Mesodermal cell (in vitro differentiated cells): ENCODE data around the gene GTPBP1.

ENCODE experiments used
- H3K27ac ChIP-seq: 2 replicates; pipeline ENCODE4 v1.7.0; 2013; ENCODE audit warnings: mild to moderate bottlenecking, low read depth, low read length, moderate library complexity; ENCODE audit not compliant: severe bottlenecking
- H3K36me3 ChIP-seq: 2 replicates; pipeline ENCODE4 v1.7.1; 2013; ENCODE audit warnings: mild to moderate bottlenecking, low read length, moderate library complexity; ENCODE audit not compliant: control insufficient read depth, insufficient read depth
- H3K4me1 ChIP-seq: one replicate; pipeline ENCODE4 v1.7.1; 2013; ENCODE audit warnings: mild to moderate bottlenecking, low read length; ENCODE audit not compliant: insufficient read depth, control insufficient read depth, poor library complexity, severe bottlenecking
- H3K4me3 ChIP-seq: 2 replicates; pipeline ENCODE4 v1.7.0; 2013; ENCODE audit warnings: low read length, control low read depth, mild to moderate bottlenecking; ENCODE audit not compliant: insufficient read depth, poor library complexity, severe bottlenecking; ENCODE audit errors: extremely low read depth
- H3K9me3 ChIP-seq: 2 replicates; pipeline ENCODE4 v1.7.1; 2013; ENCODE audit warnings: mild to moderate bottlenecking, low read length, moderate library complexity; ENCODE audit not compliant: control insufficient read depth
- WGBS, 2 experiments: methylation state at CpG; one replicate each; pipeline ENCODE4 v1.1.5; 2013; ENCODE audit warnings: missing lambda C conversion rate in 2 of 2; ENCODE audit not compliant: insufficient coverage in 2 of 2; 5-methylcytosine and 5-hydroxymethylcytosine counted together

Gene GTPBP1

GRCh38 chr22:38740754-38741153 is 35.0 kb downstream of the GTPBP1 start:
- no peaks in the 10 kb centered on the region for H3K9me3 ChIP-seq
- H3K27ac ChIP-seq = no peak overlapping the region
- 91 to 100% methylated on average over 1 of the region's 8 CpGs for WGBS, 2 experiments
- peaks cover 99% of the 10 kb centered on the region for H3K36me3 ChIP-seq
- H3K4me1 ChIP-seq = peaks cover 3% of the 10 kb centered on the region
- H3K4me3 ChIP-seq = no peak overlapping the region

- H3K9me3 ChIP-seq = no peaks in the 10 kb centered on the region
- WGBS, 2 experiments = 92 to 94% methylated on average over 7 to 9 of the region's 9 CpGs
- H3K4me3 ChIP-seq = no peak overlapping the region
- no peak overlapping the region for H3K27ac ChIP-seq
- H3K4me1 ChIP-seq = peaks cover 3% of the 10 kb centered on the region
- peaks cover 99% of the 10 kb centered on the region for H3K36me3 ChIP-seq
Measured at GRCh38 chr22:38741166-38741565, 35.4 kb downstream of the GTPBP1 start.

- H3K27ac ChIP-seq = no peak overlapping the region
- H3K9me3 ChIP-seq = no peaks in the 10 kb centered on the region
- H3K36me3 ChIP-seq = peaks cover 99% of the 10 kb centered on the region
- WGBS, 2 experiments = 95 to 98% methylated on average over 9 of the region's 10 CpGs
- no peak overlapping the region for H3K4me3 ChIP-seq
- H3K4me1 ChIP-seq = peaks cover 3% of the 10 kb centered on the region
Measured at GRCh38 chr22:38741576-38741975, 35.8 kb downstream of the GTPBP1 start.

GRCh38 chr22:38742176-38742942 is 36.6 kb downstream of the GTPBP1 start:
- WGBS, 2 experiments = 90 to 93% methylated on average over 22 to 25 of the region's 25 CpGs
- Histone ChIP-seq H3K4me1 (peaks cover 2% of the 10 kb centered on the region), H3K36me3 (peaks cover 97% of the 10 kb centered on the region), H3K27ac (no peak overlapping the region), H3K9me3 (no peaks in the 10 kb centered on the region), H3K4me3 (no peak overlapping the region)

- no peak overlapping the region for H3K4me3 ChIP-seq
- no peaks in the 10 kb centered on the region for H3K9me3 ChIP-seq
- H3K4me1 ChIP-seq = no peaks in the 10 kb centered on the region
- WGBS, 2 experiments = 90 to 94% methylated on average over 5 of the region's 6 CpGs
- H3K27ac ChIP-seq = no peak overlapping the region
- H3K36me3 ChIP-seq = peaks cover 96% of the 10 kb centered on the region
Measured at GRCh38 chr22:38744981-38745380, 39.2 kb downstream of the GTPBP1 start.

GRCh38 chr22:38745676-38746460 is 40.1 kb downstream of the GTPBP1 start:
- Histone ChIP-seq H3K4me3 (no peak overlapping the region), H3K27ac (no peak overlapping the region), H3K36me3 (peaks cover 96% of the 10 kb centered on the region), H3K4me1 (no peaks in the 10 kb centered on the region), H3K9me3 (no peaks in the 10 kb centered on the region)
- WGBS, 2 experiments = 94 to 96% methylated on average over 12 to 13 of the region's 14 CpGs

GRCh38 chr22:38748487-38749136 is 42.9 kb downstream of the GTPBP1 start:
- H3K27ac ChIP-seq = no peak overlapping the region
- no peaks in the 10 kb centered on the region for H3K9me3 ChIP-seq
- no peaks in the 10 kb centered on the region for H3K4me1 ChIP-seq
- H3K4me3 ChIP-seq = no peak overlapping the region
- peaks cover 92% of the 10 kb centered on the region for H3K36me3 ChIP-seq
- 91 to 94% methylated on average over 13 to 14 of the region's 14 CpGs for whole genome bisulfite sequencing, 2 experiments

GRCh38 chr22:38750104-38750503 is 44.4 kb downstream of the GTPBP1 start:
- H3K9me3 ChIP-seq = no peaks in the 10 kb centered on the region
- no peak overlapping the region for H3K27ac ChIP-seq
- 93 to 99% methylated on average over 12 of the region's 14 CpGs for WGBS, 2 experiments
- no peak overlapping the region for H3K4me3 ChIP-seq
- H3K4me1 ChIP-seq = peaks cover 5% of the 10 kb centered on the region
- peaks cover 80% of the 10 kb centered on the region for H3K36me3 ChIP-seq

GRCh38 chr22:38750638-38751037 is 44.9 kb downstream of the GTPBP1 start:
- no peaks in the 10 kb centered on the region for H3K9me3 ChIP-seq
- peaks cover 5% of the 10 kb centered on the region for H3K4me1 ChIP-seq
- no peak overlapping the region for H3K4me3 ChIP-seq
- 96 to 97% methylated on average over 16 of the region's 17 CpGs for WGBS, 2 experiments
- no peak overlapping the region for H3K27ac ChIP-seq
- H3K36me3 ChIP-seq = peaks cover 75% of the 10 kb centered on the region

- WGBS, 2 experiments = 97% methylated on average over 10 to 11 of the region's 12 CpGs
- Histone ChIP-seq H3K4me3 (no peak overlapping the region), H3K36me3 (peaks cover 71% of the 10 kb centered on the region), H3K4me1 (peaks cover 5% of the 10 kb centered on the region), H3K27ac (no peak overlapping the region), H3K9me3 (no peaks in the 10 kb centered on the region)
Measured at GRCh38 chr22:38751066-38751421, 45.3 kb downstream of the GTPBP1 start.
